ENCODE data around the gene ABLIM3. TPM values are rescaled to one million over a fixed set of nuclear protein-coding genes. Genes with fewer than 3 reads are reported as not detected.

ABLIM3 gene
- total RNA-seq, 2 experiments from 2014 or later: not detected

DNA sequence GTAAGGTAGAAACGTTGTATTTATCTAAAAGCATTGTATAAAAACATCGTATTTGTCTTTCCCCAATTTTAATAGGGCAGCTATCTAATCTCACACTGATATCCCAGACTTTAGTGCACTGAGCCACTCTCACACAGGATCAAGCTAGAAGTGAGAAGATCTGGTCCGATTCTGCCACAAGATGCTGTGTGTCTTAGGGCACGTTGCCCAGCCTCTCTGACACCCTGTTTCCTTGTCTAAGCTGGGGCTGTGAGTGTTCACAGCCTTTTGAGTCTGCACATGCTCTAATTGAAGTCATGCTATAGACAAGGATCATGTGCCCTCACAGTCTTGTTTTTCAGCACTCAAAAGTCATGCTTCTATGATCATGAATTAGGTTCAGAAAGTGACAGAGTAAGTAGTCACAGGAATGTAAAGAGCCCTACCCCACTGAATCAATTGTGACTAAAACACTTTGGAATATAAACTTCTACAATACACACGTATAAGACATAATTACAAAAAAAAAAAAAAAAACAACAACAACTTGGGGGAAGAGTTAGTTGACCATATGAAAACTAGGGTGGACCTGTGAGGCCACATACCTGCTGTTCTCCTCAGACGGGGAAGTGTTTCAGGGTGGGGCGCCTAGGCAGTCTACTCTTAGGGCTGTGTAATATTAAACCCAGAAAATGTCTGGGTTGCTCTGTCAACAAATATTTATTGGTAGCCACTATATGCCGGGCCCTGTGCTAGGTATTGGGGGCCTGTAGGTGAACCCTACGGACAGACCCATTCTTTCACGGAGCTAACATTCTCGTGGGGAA, 893 bp upstream of the ABLIM3 start:
- no peak for DNase-seq
- Mint-ChIP-seq H3K4me1 (no peaks in the 10 kb centered on the region), H3K4me3 (peak overlapping the region; percentile 37), H3K36me3 (ENCODE audit: low read depth) (no peaks in the 10 kb centered on the region), H3K27ac (no peak overlapping the region), H3K9me3 (no peaks in the 10 kb centered on the region), H3K27me3 (peaks cover 33% of the 10 kb centered on the region)
- ChIA-PET POLR2A (no interaction called here), CTCF (interaction anchor here (1.1 to 1.6 kb wide), 6 partner anchors 9 to 258 kb away, joined by 3 to 10 read pairs (median 6); no protein-coding TSS in a partner anchor)

DNA sequence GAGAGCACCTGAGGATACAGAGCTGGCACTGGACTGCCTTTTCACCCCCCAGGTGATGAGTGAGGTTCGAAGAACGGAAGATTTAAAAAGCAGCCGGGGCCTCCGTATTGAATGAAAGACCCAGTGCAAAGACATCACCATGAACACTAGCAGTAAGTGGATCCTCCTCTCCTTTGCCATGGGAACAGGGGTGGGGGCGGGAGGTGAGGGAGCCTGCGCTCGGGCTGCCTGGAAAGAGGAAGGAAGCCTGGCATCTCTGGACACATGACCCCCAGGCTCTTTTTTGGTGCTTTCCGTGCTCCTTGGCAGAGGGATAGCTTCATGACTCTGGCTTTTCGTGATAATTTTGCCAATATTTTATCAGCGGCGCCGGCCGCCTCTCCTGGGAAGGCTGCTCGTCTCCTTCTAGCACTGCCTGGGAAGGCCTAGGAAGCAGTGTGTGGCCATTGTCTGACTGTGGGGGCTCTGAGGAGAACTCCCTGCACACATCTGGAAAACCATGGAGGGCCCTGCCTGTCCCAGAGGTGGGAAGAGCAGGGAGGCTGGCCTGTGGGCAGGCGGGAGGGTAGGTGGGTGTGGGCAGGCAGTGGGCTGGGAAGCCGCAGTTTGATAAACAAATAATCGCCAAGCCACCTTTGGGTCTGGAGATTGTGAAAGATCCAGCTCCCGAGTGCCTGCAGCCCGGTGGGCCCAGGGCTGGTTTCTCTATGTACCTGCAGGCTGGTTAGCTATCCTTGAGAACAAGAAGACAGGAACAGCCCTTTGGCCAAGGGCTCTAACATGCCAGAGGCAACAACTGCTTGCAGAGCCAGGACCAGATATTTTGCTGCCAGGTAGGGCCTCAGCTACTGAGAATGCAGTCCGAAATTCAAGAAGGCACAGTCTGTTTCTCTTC, 911 bp downstream of the ABLIM3 start:
- ChIA-PET CTCF (interaction anchor here (0.7 to 1.6 kb wide), 16 partner anchors 11 to 325 kb away, joined by 3 to 10 read pairs (median 4); no protein-coding TSS in a partner anchor), POLR2A (no interaction called here)
- no peaks in the 10 kb centered on the region for H3K9me3 Mint-ChIP-seq
- H3K4me3 Mint-ChIP-seq: peak overlapping the region; percentile 14
- no peaks in the 10 kb centered on the region for H3K36me3 Mint-ChIP-seq (ENCODE audit: low read depth)
- no peak for DNase-seq
- H3K27ac Mint-ChIP-seq: no peak overlapping the region
- no peaks in the 10 kb centered on the region for H3K4me1 Mint-ChIP-seq
- H3K27me3 Mint-ChIP-seq: peaks cover 22% of the 10 kb centered on the region

DNA sequence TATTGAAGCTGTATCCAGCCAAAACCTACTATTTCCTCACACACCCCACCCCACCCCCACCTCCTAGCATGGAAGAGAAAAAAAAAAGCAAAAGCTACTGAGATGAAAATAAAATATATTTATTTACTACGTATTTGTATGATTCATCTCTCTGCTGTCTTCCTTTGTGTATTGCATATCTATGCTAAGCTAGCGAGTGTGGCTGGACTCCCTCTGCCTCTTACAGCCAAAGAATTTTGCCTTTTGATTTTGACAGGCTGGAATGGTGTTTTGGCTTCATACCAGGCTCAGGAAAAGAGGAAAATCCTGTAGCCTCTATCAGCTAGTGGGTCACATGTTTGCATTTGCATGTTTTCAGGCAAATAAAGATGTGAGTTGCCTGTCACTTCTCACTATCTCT, 2.2 kb downstream of the ABLIM3 start:
- Mint-ChIP-seq H3K36me3 (ENCODE audit: low read depth) (no peaks in the 10 kb centered on the region), H3K27me3 (peaks cover 16% of the 10 kb centered on the region), H3K27ac (no peak overlapping the region), H3K9me3 (no peaks in the 10 kb centered on the region), H3K4me1 (no peaks in the 10 kb centered on the region), H3K4me3 (no peak overlapping the region)
- ChIA-PET CTCF (interaction anchor here (1.1 to 1.2 kb wide), 2 partner anchors 13 to 123 kb away, joined by 3 to 4 read pairs; no protein-coding TSS in a partner anchor), POLR2A (no interaction called here)
- no peak for DNase-seq

DNA sequence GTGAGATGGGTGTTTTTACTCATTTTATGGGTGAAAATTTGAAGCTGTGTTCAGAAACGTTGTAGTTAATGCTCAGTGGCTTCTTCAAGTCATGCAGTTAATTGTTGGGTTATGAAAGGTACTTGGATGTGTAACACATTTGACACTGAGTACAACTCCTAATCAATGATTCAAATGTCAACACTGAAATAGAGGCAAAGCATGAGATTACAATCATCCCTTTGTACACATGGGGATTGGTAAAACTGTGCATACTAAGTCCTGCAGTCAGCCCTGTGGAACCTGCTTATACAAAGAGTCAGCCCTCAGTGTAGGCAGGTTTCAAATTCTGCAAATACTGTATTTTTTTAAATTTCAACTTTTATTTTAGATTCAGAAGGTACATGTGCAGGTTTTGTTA, 3.3 kb downstream of the ABLIM3 start:
- ChIA-PET POLR2A (no interaction called here), CTCF (no interaction called here)

DNA sequence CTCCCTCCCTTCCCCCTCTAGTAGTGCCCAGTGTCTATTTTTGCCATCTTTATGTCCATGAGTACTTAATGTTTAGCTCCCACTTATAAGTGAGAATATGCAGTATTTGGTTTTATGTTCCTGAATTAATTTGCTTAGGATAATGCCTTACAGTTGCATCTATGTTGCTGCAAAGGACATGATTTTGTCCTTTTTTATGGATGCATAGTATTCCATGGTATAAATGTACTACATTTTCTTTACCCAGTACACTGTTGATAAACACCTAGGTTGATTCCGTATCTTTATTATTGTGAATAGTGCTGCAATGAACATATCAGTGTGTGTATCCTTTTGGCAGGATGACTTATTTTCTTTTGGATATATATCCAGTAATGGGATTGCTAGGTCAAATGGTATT, 3.8 kb downstream of the ABLIM3 start:
- H3K27me3 Mint-ChIP-seq: peaks cover 19% of the 10 kb centered on the region
- H3K27ac Mint-ChIP-seq: no peak overlapping the region
- no peaks in the 10 kb centered on the region for H3K36me3 Mint-ChIP-seq (ENCODE audit: low read depth)
- ChIA-PET CTCF (no interaction called here), POLR2A (no interaction called here)
- no peaks in the 10 kb centered on the region for H3K9me3 Mint-ChIP-seq
- no peak overlapping the region for H3K4me3 Mint-ChIP-seq
- H3K4me1 Mint-ChIP-seq: no peaks in the 10 kb centered on the region
- no peak for DNase-seq

More for the DNA sequence above, 3.3 kb downstream of the ABLIM3 start:
- H3K27ac Mint-ChIP-seq: no peak overlapping the region
- no peaks in the 10 kb centered on the region for H3K4me1 Mint-ChIP-seq
- H3K27me3 Mint-ChIP-seq: peaks cover 16% of the 10 kb centered on the region
- no peaks in the 10 kb centered on the region for H3K36me3 Mint-ChIP-seq (ENCODE audit: low read depth)
- no peak overlapping the region for H3K4me3 Mint-ChIP-seq
- H3K9me3 Mint-ChIP-seq: no peaks in the 10 kb centered on the region
- no peak for DNase-seq

DNA sequence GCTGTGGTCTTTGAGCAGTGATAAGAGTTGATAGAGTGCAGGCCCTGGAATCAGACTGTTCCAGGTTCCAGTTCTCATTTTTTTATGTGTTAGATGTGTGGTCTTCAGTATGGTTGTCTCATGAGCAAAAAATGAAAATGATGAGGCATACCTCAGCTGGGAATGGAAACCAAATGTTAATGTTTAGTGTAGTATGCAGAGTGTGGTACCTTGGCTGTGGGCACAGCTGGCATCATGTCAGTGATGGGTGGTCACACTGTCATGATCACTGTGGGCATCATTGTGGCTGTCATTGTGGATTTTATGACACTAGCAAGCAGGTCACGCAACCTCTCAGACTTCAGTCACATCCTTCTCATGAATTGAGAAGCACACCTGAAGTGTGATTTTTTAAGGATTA, 6.4 kb downstream of the ABLIM3 start:
- no peaks in the 10 kb centered on the region for H3K36me3 Mint-ChIP-seq (ENCODE audit: low read depth)
- ChIA-PET CTCF (no interaction called here), POLR2A (no interaction called here)
- no peak overlapping the region for H3K4me3 Mint-ChIP-seq
- no peaks in the 10 kb centered on the region for H3K9me3 Mint-ChIP-seq
- peaks cover 25% of the 10 kb centered on the region for H3K27me3 Mint-ChIP-seq
- H3K4me1 Mint-ChIP-seq: no peaks in the 10 kb centered on the region
- no peak overlapping the region for H3K27ac Mint-ChIP-seq
- DNase-seq: no peak

DNA sequence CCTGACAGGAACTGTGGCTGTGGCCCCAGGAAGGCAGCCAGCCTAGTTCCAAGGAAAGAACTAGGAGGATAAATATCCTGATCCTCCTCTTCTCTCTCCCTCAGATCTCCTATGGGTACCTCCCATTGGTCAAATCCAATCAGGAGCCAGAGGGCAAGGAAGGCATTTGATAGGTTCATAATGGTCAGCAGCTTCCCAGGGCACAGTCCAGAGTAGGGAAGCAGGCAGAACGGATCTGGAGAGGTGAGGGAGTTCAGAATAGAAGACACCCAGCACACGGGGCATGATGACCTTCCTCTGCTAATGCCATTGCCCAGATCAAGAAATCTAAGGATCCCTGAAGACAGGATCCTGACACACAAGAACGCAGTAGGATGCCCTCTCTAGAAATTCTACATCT, 8.6 kb downstream of the ABLIM3 start:
- Mint-ChIP-seq H3K9me3 (no peaks in the 10 kb centered on the region), H3K27me3 (peaks cover 14% of the 10 kb centered on the region), H3K4me1 (no peaks in the 10 kb centered on the region), H3K4me3 (no peak overlapping the region), H3K27ac (no peak overlapping the region), H3K36me3 (ENCODE audit: low read depth) (no peaks in the 10 kb centered on the region)
- ChIA-PET POLR2A (no interaction called here), CTCF (no interaction called here)
- DNase-seq: no peak

DNA sequence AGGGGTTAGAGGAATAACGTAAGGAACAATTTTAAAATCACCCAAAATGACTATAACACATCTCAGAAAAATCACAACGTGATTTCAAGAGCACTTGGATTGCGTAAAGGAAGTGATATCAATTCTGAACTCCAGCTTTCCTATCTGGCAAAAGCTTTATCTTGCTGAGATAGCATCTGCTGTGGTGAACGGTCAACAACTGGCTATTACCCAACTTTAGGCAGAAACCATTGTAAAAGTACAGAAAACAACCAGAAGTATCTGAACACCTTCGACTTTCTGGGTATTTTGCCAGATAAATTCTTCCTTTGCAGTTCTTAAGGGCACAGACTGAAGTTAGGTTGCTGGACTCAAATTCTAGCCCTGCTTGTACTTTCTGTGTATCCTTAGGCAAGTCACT, 9.2 kb downstream of the ABLIM3 start:
- no peaks in the 10 kb centered on the region for H3K9me3 Mint-ChIP-seq
- H3K36me3 Mint-ChIP-seq (ENCODE audit: low read depth): no peaks in the 10 kb centered on the region
- H3K4me3 Mint-ChIP-seq: no peak overlapping the region
- no peak for DNase-seq
- H3K4me1 Mint-ChIP-seq: no peaks in the 10 kb centered on the region
- peaks cover 10% of the 10 kb centered on the region for H3K27me3 Mint-ChIP-seq
- no peak overlapping the region for H3K27ac Mint-ChIP-seq
- CTCF ChIA-PET: no interaction called here
- POLR2A ChIA-PET: no interaction called here

DNA sequence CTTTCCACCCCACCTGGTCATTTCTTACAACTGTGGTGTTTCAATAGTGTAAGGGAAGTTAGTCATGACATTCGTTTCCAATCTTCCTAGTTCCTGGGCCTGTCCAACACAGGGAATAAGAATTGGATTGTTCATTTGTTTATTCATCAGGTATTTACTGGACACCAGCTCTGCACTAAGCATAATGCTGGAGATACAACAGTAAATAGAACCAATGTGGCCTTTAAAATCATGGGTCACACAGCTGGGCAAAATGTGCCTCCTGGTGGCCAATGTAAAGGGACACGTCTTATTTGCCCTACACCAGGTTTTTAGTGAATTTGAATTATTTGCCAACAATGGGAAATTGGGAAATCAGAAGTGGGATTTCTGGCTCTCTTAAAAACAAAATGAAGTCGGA, 10.4 kb downstream of the ABLIM3 start:
- CTCF ChIA-PET: no interaction called here
- Mint-ChIP-seq H3K9me3 (no peaks in the 10 kb centered on the region), H3K27ac (no peak overlapping the region), H3K36me3 (ENCODE audit: low read depth) (no peaks in the 10 kb centered on the region), H3K4me1 (no peaks in the 10 kb centered on the region), H3K4me3 (no peak overlapping the region), H3K27me3 (peaks cover 10% of the 10 kb centered on the region)
- no peak for DNase-seq
- POLR2A ChIA-PET: no interaction called here

DNA sequence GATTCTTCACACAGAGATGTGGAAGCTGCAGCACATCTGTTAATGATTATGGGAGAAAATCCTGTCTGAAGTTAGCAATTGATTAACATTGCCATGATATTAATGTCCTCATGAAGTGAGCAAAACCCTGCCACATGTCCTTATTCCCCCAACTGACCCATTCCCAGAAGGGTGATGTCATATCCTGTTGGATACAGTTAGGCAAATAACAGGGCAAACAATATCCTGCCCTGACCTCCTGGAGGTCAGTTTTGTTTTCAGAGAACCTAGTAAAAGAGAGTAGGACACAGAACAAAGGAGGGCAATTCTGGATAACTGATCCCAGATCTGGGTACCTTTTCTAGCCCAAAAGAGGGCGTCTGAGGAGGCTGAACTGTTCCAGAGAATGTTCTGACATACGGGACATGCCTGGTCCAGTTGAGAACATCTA, 11.0 kb downstream of the ABLIM3 start:
- ChIA-PET CTCF (no interaction called here), POLR2A (no interaction called here)
- no peak for DNase-seq
- Mint-ChIP-seq H3K27me3 (peaks cover 10% of the 10 kb centered on the region), H3K36me3 (ENCODE audit: low read depth) (no peaks in the 10 kb centered on the region), H3K4me1 (no peaks in the 10 kb centered on the region), H3K9me3 (no peaks in the 10 kb centered on the region), H3K4me3 (no peak overlapping the region), H3K27ac (no peak overlapping the region)

DNA sequence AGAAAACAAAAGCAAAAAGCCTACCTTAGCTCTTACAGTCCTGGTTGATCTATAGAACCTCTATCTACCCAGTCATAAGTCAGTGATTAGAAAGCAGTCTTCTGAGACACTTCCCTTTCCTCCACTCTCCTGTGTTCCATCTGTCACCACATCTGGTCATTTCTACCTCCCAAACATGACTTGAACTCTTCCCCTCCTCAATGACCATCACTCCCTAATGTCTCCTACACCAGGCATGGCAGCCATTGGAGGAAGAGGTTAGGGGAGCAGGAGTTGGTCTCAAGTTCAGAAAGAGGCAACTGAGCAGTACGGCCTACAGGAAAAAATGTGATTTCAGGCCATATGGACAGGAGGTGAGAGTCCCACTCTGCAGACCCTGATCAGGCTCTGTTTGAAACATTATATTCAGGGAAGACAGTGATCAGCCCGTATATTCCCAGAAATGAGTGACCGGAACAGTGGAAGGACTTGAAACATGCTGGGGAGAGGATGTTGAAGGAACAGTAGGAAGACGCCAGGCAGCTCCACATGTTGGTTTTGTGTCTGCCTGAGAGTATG, 12.0 kb downstream of the ABLIM3 start:
- no peak overlapping the region for H3K4me3 Mint-ChIP-seq
- H3K36me3 Mint-ChIP-seq (ENCODE audit: low read depth): no peaks in the 10 kb centered on the region
- ChIA-PET POLR2A (no interaction called here), CTCF (interaction anchor here (1.9 kb wide), 1 partner anchor 12 kb away, joined by 6 read pairs; the partner anchor contains the start of gene ABLIM3)
- H3K4me1 Mint-ChIP-seq: no peaks in the 10 kb centered on the region
- DNase-seq: no peak
- no peaks in the 10 kb centered on the region for H3K9me3 Mint-ChIP-seq
- peaks cover 10% of the 10 kb centered on the region for H3K27me3 Mint-ChIP-seq
- no peak overlapping the region for H3K27ac Mint-ChIP-seq

DNA sequence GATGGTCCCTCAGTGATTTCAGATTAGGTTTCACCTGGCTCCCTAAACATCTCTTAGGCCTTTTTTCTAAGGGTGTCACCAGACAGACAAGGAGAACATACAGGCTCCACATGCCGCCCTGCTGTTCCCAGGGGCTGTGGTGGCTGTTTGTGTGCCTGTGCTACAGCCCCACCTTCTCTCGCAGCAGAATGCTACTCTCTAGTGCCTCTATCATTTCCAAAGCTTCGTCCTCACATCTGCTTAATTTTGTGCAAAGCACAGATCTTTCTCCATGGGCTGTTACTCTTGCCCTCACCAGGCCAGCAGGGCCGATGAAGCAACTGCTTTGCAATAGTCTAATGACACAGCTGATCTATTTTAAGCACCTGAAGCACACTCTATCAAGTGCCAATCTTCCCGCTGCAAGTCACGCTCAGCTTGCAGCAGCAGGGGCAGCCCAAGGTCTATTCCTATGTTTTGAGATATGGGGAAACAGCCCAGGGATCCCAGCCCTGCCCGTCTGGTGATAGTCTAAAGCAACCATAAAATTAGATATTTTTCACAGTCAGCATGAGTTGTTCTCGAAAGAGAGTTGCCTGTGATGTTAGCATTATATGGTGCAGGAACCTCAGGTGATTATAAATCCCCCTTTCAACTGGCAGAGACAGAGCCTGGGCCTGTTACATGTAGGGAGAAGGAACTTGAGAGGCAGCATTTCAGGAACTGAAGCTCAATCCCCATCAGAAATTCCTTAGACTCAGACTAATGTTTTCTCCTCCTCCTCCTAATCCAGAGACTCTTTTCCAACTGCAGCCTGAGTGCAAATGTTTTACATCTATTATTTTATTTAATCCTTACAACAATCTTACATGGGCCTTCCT, 12.7 kb downstream of the ABLIM3 start:
- H3K27me3 Mint-ChIP-seq: peaks cover 12% of the 10 kb centered on the region
- ChIA-PET POLR2A (no interaction called here), CTCF (interaction anchor here (1.9 kb wide), 1 partner anchor 13 kb away, joined by 6 read pairs; the partner anchor contains the start of gene ABLIM3)
- H3K36me3 Mint-ChIP-seq (ENCODE audit: low read depth): no peaks in the 10 kb centered on the region
- no peak for DNase-seq
- H3K9me3 Mint-ChIP-seq: no peaks in the 10 kb centered on the region
- no peak overlapping the region for H3K4me3 Mint-ChIP-seq
- H3K27ac Mint-ChIP-seq: no peak overlapping the region
- no peaks in the 10 kb centered on the region for H3K4me1 Mint-ChIP-seq

Measured in activated CD4-positive, alpha-beta T cell treated with anti-CD3 and anti-CD28 coated beads, Interleukin-2, amount 10 ng/mL, durations not matched to agents 7 days and 5 days (primary cell).